Stimulated activated naive CD8-positive, alpha-beta T cell treated with anti-CD3 and anti-CD28 coated beads, Interleukin-15, Interleukin-2, amounts not matched to agents 100 ng/mL and 50 ng/mL, for 24 hours (primary cell): ENCODE results near the gene CAMK4.

Source experiments
- H3K27ac Mint-ChIP-seq: one replicate; pipeline ENCODE4 v1.8.0; 2021; ENCODE audit warnings: mild to moderate bottlenecking, mixed read lengths
- H3K27me3 Mint-ChIP-seq: one replicate; pipeline ENCODE4 v1.8.0; 2021; ENCODE audit warnings: mixed read lengths
- H3K36me3 Mint-ChIP-seq: one replicate; pipeline ENCODE4 v1.8.0; 2021; ENCODE audit warnings: low read depth, mixed read lengths
- H3K4me1 Mint-ChIP-seq: one replicate; pipeline ENCODE4 v1.8.0; 2021; ENCODE audit warnings: low read depth, mixed read lengths
- H3K4me3 Mint-ChIP-seq: one replicate; pipeline ENCODE4 v1.8.0; 2021; ENCODE audit warnings: mild to moderate bottlenecking, mixed read lengths
- H3K9me3 Mint-ChIP-seq: one replicate; pipeline ENCODE4 v1.8.0; 2021; ENCODE audit warnings: mixed read lengths

CAMK4 gene

DNA sequence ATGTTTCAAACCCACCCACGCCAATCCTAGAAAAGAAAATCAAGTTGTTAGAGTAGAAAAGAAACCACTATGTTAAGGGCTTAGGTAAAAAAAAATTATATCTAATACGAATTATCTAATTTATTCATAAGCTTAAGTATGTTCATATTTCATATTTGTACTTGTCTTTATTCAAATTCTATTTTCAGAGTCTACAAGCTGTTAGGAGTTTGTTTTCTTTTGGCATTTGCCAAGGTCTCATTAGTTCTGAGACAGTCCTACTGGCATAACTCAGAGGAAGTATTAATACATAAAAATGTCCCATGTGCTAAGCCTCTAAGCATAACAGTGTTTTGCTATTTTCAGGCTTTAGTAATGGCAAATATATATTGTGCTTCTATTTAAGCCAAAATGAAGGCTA is 230.6 kb downstream of the CAMK4 start:
- no peaks in the 10 kb centered on the region for H3K27me3 Mint-ChIP-seq
- H3K4me1 Mint-ChIP-seq, result peaks cover 2% of the 10 kb centered on the region
- H3K9me3 Mint-ChIP-seq, result no peaks in the 10 kb centered on the region
- H3K27ac Mint-ChIP-seq, result no peak overlapping the region
- H3K36me3 Mint-ChIP-seq, result peaks cover 23% of the 10 kb centered on the region
- no peak overlapping the region for H3K4me3 Mint-ChIP-seq

DNA sequence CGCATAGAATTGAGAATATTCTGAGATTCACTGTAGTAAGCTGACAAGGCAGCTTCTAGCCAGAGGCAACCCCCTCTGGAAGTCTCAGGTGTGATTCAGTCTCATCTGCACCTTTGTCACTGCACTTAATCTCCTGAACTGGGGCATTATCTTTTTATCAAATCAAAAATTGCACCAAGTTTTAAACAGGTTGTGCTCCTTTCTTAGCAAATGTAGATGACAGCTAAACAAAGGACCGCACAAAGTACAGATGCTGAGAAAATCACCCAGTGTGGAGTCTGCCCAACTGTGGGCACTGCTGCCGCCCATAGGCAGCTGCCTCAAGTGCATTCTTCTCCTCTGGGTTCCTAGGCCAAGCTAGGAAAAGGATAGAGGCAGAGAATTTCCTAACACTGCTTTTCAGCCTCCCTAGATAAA is 237.1 kb downstream of the CAMK4 start:
- Mint-ChIP-seq H3K9me3 (peaks cover 4% of the 10 kb centered on the region), H3K27ac (no peak overlapping the region), H3K27me3 (no peaks in the 10 kb centered on the region), H3K4me3 (no peak overlapping the region), H3K4me1 (peaks cover 21% of the 10 kb centered on the region), H3K36me3 (peaks cover 29% of the 10 kb centered on the region)

DNA sequence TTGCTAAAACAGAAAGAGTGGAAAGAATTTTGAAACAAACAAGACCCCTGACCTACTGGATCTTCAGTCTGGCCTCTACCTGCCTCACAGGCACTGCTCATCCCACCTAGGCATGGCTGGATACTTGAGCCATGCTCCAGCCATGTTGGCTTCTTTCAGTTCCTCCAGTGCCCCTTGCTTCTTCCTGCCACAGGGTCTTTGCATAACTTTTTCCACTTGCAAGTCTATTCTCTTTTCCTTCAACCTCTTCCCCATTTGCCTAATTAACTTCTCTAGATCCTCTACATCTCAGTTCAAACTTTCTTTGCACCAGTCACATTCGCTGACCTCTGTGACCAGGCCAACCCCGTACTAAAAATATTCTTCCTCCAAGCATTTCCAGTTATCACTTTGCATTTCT is 237.8 kb downstream of the CAMK4 start:
- Mint-ChIP-seq H3K4me1 (peaks cover 21% of the 10 kb centered on the region), H3K27me3 (no peaks in the 10 kb centered on the region), H3K36me3 (peaks cover 29% of the 10 kb centered on the region), H3K4me3 (no peak overlapping the region), H3K9me3 (peaks cover 4% of the 10 kb centered on the region), H3K27ac (peak overlapping the region; percentile 54)

DNA sequence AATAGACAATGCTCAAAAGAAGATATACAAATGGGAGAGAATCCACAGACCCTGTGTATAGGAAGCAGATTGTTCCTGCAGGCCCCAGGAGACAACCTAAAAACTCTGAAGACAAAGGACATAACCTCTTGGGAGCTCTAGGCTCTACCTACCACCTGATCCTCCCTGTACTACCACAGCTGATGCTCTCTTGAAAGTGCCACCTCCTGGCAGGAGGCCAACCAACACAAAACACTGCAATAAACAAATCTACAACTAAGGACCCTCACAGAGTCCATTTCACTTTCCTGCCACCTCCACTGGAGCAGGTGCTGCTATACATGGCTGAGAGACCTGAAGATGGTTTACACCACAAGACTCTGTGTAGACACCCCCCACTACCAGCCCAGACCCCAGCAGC is 239.1 kb downstream of the CAMK4 start:
- peaks cover 21% of the 10 kb centered on the region for H3K4me1 Mint-ChIP-seq
- peaks cover 29% of the 10 kb centered on the region for H3K36me3 Mint-ChIP-seq
- no peak overlapping the region for H3K27ac Mint-ChIP-seq
- H3K9me3 Mint-ChIP-seq, result peaks cover 4% of the 10 kb centered on the region
- H3K27me3 Mint-ChIP-seq, result no peaks in the 10 kb centered on the region
- H3K4me3 Mint-ChIP-seq, result no peak overlapping the region

DNA sequence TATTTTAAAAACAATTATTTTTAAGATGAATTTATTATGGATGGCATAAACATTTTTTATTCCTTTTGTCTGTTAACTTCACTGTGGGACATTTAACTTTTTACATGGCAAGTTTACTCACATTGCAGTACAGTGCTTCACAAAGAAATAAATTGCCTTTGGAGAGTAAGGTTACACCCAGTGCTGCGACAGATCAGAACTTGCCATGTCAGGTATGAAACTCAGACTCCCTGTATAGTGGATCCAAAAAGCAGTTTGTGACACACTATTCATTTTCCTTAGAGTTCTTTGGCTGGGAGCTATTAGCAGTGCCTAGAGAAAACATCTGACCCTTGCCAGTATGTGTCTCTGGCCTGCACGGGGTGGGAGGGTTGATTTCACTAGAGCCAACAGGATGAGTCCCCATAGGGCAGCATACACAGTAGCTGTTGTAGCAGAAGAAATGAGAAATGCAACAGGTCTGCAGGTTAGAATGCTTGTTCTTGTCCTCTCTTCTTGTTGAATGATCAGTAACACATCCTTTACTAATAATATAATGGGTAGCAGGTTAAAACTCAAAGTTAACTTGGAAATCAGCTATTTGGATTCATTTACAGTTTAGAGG is 245.2 kb downstream of the CAMK4 start:
- no peak overlapping the region for H3K4me3 Mint-ChIP-seq
- no peaks in the 10 kb centered on the region for H3K27me3 Mint-ChIP-seq
- H3K27ac Mint-ChIP-seq, result no peak overlapping the region
- peaks cover 14% of the 10 kb centered on the region for H3K36me3 Mint-ChIP-seq
- H3K4me1 Mint-ChIP-seq, result no peaks in the 10 kb centered on the region
- peaks cover 8% of the 10 kb centered on the region for H3K9me3 Mint-ChIP-seq

DNA sequence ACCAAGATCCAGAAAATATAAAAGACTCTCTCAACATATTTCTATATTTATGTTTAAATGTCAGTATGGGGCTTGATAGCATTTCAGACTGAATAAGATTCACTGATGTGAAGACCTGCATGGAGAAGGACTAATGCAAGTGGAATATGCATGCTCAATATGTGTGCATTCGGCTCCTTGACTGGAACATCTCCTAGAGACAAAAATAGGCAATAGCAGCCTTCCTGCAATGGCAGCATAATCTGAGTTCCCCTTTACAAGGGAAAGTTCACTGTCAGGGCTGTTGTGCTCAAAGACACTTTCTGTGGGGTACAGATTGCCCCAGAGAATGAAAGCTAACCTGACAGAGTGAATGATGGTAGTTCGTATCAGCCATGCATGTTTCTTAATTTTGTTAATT is 245.7 kb downstream of the CAMK4 start:
- peaks cover 6% of the 10 kb centered on the region for H3K9me3 Mint-ChIP-seq
- H3K27me3 Mint-ChIP-seq, result no peaks in the 10 kb centered on the region
- no peaks in the 10 kb centered on the region for H3K4me1 Mint-ChIP-seq
- no peak overlapping the region for H3K4me3 Mint-ChIP-seq
- no peak overlapping the region for H3K27ac Mint-ChIP-seq
- peaks cover 13% of the 10 kb centered on the region for H3K36me3 Mint-ChIP-seq

DNA sequence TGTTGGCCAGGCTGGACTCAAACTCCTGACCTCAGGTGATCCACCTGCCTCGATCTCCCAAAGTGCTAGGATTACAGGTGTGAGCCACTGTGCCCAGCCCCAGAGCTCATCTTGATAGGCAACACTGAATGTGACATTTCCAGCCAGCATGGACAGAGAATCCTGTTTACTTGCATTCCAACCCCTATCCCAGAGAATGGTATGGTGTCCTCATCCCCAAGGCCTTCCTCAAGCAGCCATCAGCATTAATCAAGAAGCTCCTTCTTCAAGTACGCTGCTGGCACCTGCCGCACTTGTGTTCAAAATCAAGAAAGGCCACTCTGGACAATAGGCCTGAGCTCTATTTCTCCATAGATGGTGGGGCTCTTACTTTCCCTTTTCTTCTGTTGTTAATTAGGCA is 247.9 kb downstream of the CAMK4 start:
- peaks cover 4% of the 10 kb centered on the region for H3K9me3 Mint-ChIP-seq
- no peaks in the 10 kb centered on the region for H3K27me3 Mint-ChIP-seq
- H3K4me1 Mint-ChIP-seq, result no peaks in the 10 kb centered on the region
- no peak overlapping the region for H3K27ac Mint-ChIP-seq
- peaks cover 10% of the 10 kb centered on the region for H3K36me3 Mint-ChIP-seq
- no peak overlapping the region for H3K4me3 Mint-ChIP-seq

DNA sequence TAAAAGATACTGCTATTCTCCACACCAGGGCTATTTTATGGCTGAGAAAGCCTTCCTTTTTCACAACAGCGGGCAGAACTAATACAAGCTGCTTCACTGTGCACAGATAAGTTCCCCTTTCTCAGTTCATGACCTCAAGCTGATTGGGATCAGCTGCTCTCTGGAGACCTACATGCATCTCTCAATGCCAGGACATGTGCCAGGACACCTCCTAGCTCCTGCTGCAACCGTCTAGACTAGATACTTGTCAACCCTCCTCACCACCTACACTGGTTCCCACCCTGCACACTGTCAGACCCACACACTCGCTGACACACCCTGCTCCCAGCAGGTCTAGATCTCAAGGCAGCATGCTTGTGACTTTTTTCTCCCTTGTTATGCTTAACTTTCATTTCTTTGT is 248.4 kb downstream of the CAMK4 start:
- H3K9me3 Mint-ChIP-seq, result peaks cover 4% of the 10 kb centered on the region
- H3K27ac Mint-ChIP-seq, result no peak overlapping the region
- no peak overlapping the region for H3K4me3 Mint-ChIP-seq
- H3K4me1 Mint-ChIP-seq, result no peaks in the 10 kb centered on the region
- peaks cover 10% of the 10 kb centered on the region for H3K36me3 Mint-ChIP-seq
- H3K27me3 Mint-ChIP-seq, result no peaks in the 10 kb centered on the region

DNA sequence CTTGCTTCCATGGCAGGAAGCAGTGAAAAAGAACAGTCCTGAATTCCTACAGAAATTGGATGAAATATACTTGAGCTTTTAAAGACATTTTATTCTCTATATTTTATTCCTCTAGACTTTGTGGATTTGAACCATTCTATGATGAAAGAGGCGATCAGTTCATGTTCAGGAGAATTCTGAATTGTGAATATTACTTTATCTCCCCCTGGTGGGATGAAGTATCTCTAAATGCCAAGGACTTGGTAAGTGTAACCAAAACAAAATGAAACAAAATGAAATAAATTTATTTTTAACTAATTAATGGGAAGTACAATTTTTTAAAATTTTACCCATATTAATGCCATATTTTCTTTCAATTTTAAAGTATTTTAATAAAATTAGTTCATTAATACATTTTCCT is 254.1 kb downstream of the CAMK4 start:
- Mint-ChIP-seq H3K4me1 (no peaks in the 10 kb centered on the region), H3K9me3 (no peaks in the 10 kb centered on the region), H3K27me3 (no peaks in the 10 kb centered on the region), H3K4me3 (no peak overlapping the region), H3K36me3 (peaks cover 11% of the 10 kb centered on the region), H3K27ac (no peak overlapping the region)

DNA sequence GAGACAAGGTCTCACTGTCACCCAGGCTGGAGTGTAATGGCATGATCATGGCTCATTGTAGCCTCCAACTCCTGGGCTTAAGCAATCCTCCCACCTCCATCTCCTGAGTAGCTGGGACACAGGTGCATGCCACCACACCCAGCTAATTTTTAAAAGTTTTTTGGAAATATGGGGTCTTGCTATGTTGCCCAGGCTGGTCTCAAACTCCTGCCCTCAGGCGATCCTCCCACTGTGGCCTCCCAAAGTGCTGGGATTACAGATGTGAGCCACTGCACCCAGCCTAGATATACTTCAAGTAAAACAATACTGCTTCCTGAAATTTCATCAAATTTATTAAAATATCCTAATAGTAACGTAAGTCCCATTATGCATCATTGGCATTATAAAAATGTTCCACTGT is 254.7 kb downstream of the CAMK4 start:
- peak overlapping the region; percentile 1 for H3K27ac Mint-ChIP-seq
- peaks cover 17% of the 10 kb centered on the region for H3K36me3 Mint-ChIP-seq
- no peaks in the 10 kb centered on the region for H3K27me3 Mint-ChIP-seq
- H3K9me3 Mint-ChIP-seq, result no peaks in the 10 kb centered on the region
- H3K4me3 Mint-ChIP-seq, result no peak overlapping the region
- no peaks in the 10 kb centered on the region for H3K4me1 Mint-ChIP-seq

DNA sequence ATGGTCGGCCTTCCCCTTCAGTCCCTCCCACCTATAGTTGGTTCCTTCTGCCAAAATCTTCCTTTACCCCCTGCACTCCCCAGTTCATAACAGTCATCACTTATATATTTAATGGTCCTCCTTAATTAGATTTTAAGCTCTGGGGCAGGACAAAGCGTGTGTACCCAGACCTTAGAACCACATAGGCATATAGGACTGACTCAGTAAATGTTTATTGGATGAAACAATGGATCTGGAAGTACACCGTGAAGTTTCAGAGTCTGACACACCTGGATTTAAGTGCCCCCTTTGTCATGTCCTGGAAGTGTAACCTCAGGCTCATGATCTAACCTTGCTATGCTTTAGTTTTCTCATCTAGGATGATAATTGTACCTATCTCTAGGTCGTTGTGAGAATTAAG is 256.2 kb downstream of the CAMK4 start:
- no peak overlapping the region for H3K4me3 Mint-ChIP-seq
- H3K4me1 Mint-ChIP-seq, result no peaks in the 10 kb centered on the region
- no peaks in the 10 kb centered on the region for H3K27me3 Mint-ChIP-seq
- H3K36me3 Mint-ChIP-seq, result peaks cover 27% of the 10 kb centered on the region
- no peaks in the 10 kb centered on the region for H3K9me3 Mint-ChIP-seq
- no peak overlapping the region for H3K27ac Mint-ChIP-seq

DNA sequence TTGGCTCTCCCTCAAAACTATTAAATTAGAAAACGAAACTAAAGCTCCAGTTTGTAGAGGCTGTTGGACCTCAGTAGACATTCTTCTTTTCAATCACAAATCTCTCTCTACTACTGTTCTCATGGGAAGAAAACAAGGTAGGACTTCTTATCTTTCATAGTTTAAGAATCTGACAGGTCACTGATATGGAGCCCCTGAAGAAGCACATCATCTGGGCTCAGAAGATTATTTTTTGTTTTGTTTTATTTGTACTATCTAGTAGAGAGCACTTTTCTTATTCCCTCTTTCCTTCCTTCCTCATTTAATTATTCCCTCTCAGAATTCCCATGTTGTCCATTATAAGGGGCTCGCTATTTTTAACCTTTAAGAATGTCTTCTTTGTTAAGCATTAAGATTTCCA is 261.9 kb downstream of the CAMK4 start:
- H3K27me3 Mint-ChIP-seq, result no peaks in the 10 kb centered on the region
- H3K4me3 Mint-ChIP-seq, result no peak overlapping the region
- H3K27ac Mint-ChIP-seq, result peak overlapping the region; percentile 7
- H3K4me1 Mint-ChIP-seq, result peaks cover 12% of the 10 kb centered on the region
- peaks cover 52% of the 10 kb centered on the region for H3K36me3 Mint-ChIP-seq
- no peaks in the 10 kb centered on the region for H3K9me3 Mint-ChIP-seq

DNA sequence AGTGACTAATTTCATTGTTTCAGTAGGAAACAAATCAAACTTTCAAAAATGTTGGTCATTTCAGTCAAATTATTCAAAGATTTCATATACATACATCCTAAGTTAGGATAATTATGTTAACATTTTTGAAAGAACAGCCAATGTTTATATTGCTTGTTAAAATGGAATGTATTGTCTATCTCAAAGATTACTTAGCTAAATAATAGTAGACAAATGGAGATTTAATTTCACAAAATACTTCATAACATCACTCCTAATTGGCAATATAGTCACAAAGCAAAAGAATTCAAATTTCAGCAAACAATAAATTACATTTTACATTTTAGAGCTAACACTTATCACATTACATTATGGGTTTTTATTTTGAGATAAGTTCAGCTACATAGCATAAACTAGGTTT is 262.7 kb downstream of the CAMK4 start:
- peaks cover 12% of the 10 kb centered on the region for H3K4me1 Mint-ChIP-seq
- no peaks in the 10 kb centered on the region for H3K9me3 Mint-ChIP-seq
- H3K4me3 Mint-ChIP-seq, result no peak overlapping the region
- H3K27me3 Mint-ChIP-seq, result no peaks in the 10 kb centered on the region
- peaks cover 52% of the 10 kb centered on the region for H3K36me3 Mint-ChIP-seq
- H3K27ac Mint-ChIP-seq, result no peak overlapping the region

DNA sequence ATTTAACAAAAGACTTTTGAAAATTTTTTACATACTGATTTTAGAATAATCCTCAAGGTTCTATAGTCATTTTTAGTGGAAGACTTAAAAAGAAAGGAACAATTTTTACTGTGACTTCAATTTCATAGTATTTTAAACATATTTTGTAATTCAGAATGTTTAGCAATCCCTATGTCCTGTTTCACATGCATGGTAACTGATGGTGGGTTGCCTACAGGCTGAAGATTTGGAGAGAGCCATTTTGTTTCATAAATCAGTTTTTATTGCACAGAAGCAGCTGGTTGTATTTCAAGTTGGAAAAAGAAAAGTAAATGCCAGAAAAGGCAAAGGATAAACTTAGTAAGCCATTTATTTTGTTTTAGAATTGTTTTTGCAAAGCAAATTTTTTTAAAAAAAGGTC is 264.2 kb downstream of the CAMK4 start:
- Mint-ChIP-seq H3K27me3 (no peaks in the 10 kb centered on the region), H3K27ac (no peak overlapping the region), H3K36me3 (peaks cover 47% of the 10 kb centered on the region), H3K4me3 (no peak overlapping the region), H3K9me3 (no peaks in the 10 kb centered on the region), H3K4me1 (peaks cover 12% of the 10 kb centered on the region)

DNA sequence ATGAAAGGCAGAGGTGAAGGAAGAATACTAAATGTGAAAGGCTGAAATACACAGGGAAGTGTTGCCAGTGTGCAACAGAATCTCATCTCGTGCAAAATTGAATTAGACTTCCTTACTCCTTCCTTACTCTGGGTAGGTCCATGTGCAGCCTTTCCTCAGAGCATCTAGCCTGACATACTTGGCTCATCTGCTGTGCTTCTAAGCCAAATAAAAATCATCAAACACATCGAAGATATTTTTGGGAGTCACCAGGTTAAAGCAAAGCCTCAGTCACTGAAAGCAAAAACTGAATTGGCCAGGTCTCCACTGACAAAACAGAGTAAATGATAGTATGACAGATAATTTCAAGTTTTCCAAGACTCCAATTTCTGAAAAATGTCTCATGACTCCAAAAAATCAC is 268.8 kb downstream of the CAMK4 start:
- Mint-ChIP-seq H3K9me3 (no peaks in the 10 kb centered on the region), H3K36me3 (peaks cover 40% of the 10 kb centered on the region), H3K4me3 (no peak overlapping the region), H3K27ac (peak overlapping the region; percentile 47), H3K27me3 (no peaks in the 10 kb centered on the region), H3K4me1 (peaks cover 5% of the 10 kb centered on the region)

DNA sequence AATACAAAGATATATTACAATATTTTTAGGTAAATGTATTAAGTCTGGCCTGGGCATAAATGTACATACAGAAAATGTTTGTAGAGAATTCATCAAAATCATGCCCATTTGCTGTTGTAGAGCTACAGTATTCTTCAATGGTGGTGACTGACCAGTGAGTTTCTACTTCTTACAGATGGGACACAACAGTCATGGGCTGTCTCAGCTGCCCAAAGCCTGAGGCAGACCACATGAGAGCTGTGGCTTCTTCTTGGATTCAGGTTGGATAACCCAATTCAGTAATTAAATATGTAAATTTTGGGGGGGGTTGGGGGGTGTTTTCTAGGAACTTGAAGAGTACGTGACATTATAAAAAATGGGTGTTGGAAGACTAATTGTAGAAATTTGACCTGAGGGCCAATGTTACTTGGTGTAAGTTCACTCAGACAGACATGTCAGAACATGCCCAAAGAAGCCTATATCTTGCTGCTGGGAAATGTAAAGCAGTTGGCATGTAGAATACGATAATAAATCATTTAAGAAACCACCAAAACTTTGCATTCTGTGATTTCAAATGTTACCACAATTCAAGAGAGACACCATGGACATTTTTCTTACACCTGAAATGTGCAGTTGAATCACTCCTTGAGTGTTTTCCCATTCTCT is 270.3 kb downstream of the CAMK4 start:
- H3K9me3 Mint-ChIP-seq, result no peaks in the 10 kb centered on the region
- H3K27me3 Mint-ChIP-seq, result no peaks in the 10 kb centered on the region
- peaks cover 17% of the 10 kb centered on the region for H3K4me1 Mint-ChIP-seq
- H3K36me3 Mint-ChIP-seq, result peaks cover 52% of the 10 kb centered on the region
- no peak overlapping the region for H3K4me3 Mint-ChIP-seq
- H3K27ac Mint-ChIP-seq, result peak overlapping the region; percentile 61
